Subcutaneous abdominal adipose tissue (tissue), 5 donors: ENCODE data around the gene ADAM30.

ENCODE experiments used
- H3K27ac ChIP-seq: one replicate; pipeline ENCODE4 v1.7.0; 2013; ENCODE audit warnings: low read depth, mild to moderate bottlenecking, inconsistent platforms, low read length, moderate library complexity
- H3K27me3 ChIP-seq, 5 donors: one replicate each; pipeline ENCODE4 v1.7.0; 2013; ENCODE audit warnings: low read length in 5 of 5, inconsistent platforms in 1 of 5; ENCODE audit not compliant: control insufficient read depth in 5 of 5, insufficient read depth in 4 of 5
- H3K36me3 ChIP-seq, 5 donors: one replicate each; pipeline ENCODE4 v1.7.0; 2013; ENCODE audit warnings: low read length in 5 of 5; ENCODE audit not compliant: control insufficient read depth in 5 of 5, insufficient read depth in 5 of 5
- H3K4me1 ChIP-seq, 5 donors: one replicate each; pipeline ENCODE4 v1.7.0; 2013; ENCODE audit warnings: low read length in 5 of 5, mild to moderate bottlenecking in 3 of 5, moderate library complexity in 1 of 5; ENCODE audit not compliant: control insufficient read depth in 5 of 5, insufficient read depth in 5 of 5
- H3K4me3 ChIP-seq, 5 donors: one replicate each; pipeline ENCODE4 v1.7.0; 2013; ENCODE audit warnings: low read length in 5 of 5, low read depth in 1 of 5
- H3K9ac ChIP-seq, 5 donors: one replicate each; pipeline ENCODE4 v1.7.0; 2013; ENCODE audit warnings: low read length in 5 of 5, mild to moderate bottlenecking in 4 of 5, moderate library complexity in 3 of 5
- H3K9me3 ChIP-seq, 5 donors: one replicate each; pipeline ENCODE4 v1.7.0; 2013; ENCODE audit warnings: low read length in 5 of 5; ENCODE audit not compliant: control insufficient read depth in 5 of 5
- donor health status: healthy.
- donor health status: healthy.
- donor health status: healthy.
- donor health status: healthy.
- donor health status: healthy.

ADAM30 gene

DNA sequence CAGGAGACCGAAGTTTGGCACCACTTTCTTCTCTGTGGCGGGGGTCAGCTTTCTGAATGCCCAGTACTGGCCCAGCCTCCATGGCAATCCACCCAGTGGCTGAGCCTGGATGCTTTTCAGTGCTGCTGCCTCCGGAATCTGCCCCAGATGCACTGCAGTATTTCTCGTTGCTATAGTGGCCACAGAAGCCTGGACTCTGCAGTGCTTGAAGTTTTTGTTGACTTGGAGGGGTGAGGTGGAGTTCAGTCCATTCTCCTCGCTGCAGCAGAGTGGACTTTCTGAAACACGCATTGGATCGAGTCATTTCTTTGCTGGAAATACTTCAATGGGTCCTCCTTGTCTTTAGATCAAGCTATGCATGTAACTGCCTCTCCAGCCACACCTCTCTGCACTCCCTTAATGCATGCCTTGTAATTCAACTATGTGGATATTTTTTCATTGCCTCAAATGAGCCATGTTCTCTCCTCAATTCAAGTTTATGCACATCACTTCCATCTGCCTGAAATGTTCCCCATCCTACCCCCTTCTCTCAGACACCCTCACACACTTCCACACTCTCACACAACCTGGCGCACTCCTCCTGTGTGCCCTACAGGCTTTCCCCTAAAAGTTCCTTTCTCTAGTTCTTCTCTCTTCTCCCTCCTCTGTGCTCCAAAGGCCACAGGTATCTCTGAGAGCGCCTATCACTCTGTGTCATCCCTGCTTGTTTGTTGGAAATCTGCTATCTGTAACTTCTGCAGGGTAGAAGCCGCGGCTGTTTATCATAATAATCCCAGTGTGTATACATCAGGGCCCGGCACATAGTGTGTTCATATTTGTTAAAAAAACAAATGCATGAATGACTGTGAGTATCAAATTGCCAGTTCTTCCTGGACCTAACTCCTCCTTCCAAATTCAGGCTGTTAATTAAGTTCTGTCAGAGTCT is 16.5 kb downstream of the ADAM30 start:
- H3K4me3 ChIP-seq, result no peak overlapping the region
- H3K9me3 ChIP-seq, result no peaks in the 10 kb centered on the region
- H3K36me3 ChIP-seq, result no peaks in the 10 kb centered on the region
- no peaks in the 10 kb centered on the region for H3K27me3 ChIP-seq
- H3K27ac ChIP-seq, result no peak overlapping the region
- H3K9ac ChIP-seq, result no peak overlapping the region
- H3K4me1 ChIP-seq, result peaks cover 0 to 9% (median 0%) of the 10 kb centered on the region in 5 donors

DNA sequence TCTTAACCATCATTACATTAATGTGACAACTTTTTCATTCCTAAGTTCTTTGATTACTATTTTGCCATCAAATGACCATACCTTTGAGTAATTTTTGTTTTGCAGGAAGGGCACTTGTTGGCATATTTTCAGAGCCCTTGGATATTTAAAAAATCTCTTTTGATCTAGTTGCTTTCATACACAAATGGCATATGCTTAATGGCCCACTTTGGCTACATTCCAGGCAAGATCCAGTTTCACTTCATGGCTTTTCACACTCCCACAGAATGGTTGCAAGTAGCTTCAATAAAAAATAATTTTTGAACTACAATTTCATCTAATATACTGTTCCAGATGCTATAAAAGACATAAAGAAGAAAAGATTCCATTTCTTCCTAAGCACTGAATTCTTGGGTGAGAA is 18.1 kb downstream of the ADAM30 start:
- Histone ChIP-seq H3K9me3 (no peaks in the 10 kb centered on the region), H3K9ac (no peak overlapping the region), H3K27me3 (no peaks in the 10 kb centered on the region), H3K27ac (no peak overlapping the region), H3K36me3 (no peaks in the 10 kb centered on the region), H3K4me3 (no peak overlapping the region), H3K4me1 (peaks cover 0 to 11% (median 4%) of the 10 kb centered on the region in 5 donors)

DNA sequence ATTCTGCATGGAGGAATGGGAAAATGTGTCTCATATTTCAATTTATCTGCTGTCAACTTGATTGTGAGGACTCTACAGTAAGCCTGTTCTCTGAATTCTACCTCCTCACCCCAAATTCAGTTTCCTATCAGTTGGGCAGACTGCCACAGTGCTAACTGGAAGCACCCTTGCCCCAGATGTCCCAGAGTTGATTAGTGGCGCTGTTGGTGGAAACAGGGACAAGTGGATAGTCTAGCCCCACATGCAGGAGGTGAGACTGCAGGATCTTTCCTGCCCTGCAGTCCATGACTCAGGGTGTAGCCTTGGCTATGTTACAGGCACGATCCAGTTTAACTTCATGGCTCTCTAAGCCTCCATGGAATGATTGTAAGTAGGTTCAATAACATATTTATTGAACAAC is 22.1 kb downstream of the ADAM30 start:
- no peaks in the 10 kb centered on the region for H3K36me3 ChIP-seq
- H3K9ac ChIP-seq, result no peak overlapping the region
- H3K27ac ChIP-seq, result no peak overlapping the region
- no peak overlapping the region for H3K4me3 ChIP-seq
- H3K27me3 ChIP-seq, result no peaks in the 10 kb centered on the region
- no peaks in the 10 kb centered on the region for H3K9me3 ChIP-seq
- H3K4me1 ChIP-seq, result peaks cover 0 to 13% (median 11%) of the 10 kb centered on the region in 5 donors

DNA sequence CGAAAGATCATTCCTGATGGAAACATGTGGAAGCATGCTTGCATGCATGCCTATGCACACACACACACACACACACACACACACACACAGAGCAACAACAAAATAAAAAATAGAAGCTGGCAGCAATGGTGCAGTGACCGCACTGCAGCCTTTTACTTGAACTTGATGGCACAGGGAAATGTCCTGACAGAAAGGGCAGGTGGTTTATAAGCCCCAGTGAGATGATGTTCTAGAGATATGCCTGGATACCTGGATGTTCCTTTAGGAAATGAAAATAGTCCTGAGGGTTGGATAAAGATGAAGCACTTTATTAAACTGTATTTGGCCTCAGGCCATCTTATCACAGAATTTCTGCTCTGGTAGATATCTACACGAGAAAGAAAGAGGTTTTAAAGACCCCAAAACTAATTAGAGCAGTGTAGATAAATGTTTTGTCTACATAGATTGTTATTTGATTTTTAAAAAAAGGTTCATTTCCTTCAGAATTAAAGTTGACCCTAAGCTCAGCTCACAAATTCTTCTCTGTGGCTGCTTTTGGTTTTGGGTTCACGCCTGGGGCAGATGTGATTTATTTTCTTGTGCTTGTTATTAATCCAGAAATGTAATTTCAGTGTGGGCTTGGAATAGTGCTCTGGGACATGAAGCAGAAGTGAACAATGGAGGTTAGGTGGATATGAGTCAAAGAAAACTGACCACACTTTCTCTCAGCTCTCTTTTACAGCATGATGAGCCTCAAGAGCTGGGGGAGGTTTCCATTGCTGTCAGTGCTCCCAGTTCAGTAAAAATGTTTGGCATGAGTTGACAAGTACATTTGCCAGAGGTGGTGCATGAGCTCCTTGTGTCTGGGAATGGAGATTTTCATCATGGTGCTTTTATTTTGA is 22.9 kb downstream of the ADAM30 start:
- Histone ChIP-seq H3K4me3 (no peak overlapping the region), H3K27me3 (no peaks in the 10 kb centered on the region), H3K36me3 (no peaks in the 10 kb centered on the region), H3K9ac (no peak overlapping the region), H3K27ac (no peak overlapping the region), H3K4me1 (peaks cover 0 to 13% (median 11%) of the 10 kb centered on the region in 5 donors), H3K9me3 (no peaks in the 10 kb centered on the region)

DNA sequence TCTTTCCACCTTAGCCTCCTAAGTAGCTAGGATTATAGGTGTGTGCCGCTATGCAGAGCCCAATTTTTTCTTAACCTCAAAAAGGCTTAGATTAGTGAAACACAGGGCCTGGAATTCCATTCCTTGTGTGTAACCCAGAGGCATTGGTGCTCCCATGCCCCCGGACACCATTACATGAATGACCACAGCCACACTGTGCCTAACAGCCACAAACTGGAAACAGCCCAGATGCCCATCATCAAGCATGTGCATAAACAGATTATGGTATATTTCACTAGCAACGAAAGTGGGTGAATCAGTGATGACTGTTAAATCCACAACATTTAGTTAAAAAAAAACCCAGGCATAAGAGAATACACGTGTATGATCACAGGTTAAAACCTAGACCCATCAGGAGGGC is 24.4 kb downstream of the ADAM30 start:
- Histone ChIP-seq H3K4me1 (peaks cover 0 to 13% (median 11%) of the 10 kb centered on the region in 5 donors), H3K27me3 (no peaks in the 10 kb centered on the region), H3K9ac (no peak overlapping the region), H3K36me3 (no peaks in the 10 kb centered on the region), H3K9me3 (no peaks in the 10 kb centered on the region), H3K4me3 (no peak overlapping the region), H3K27ac (no peak overlapping the region)

DNA sequence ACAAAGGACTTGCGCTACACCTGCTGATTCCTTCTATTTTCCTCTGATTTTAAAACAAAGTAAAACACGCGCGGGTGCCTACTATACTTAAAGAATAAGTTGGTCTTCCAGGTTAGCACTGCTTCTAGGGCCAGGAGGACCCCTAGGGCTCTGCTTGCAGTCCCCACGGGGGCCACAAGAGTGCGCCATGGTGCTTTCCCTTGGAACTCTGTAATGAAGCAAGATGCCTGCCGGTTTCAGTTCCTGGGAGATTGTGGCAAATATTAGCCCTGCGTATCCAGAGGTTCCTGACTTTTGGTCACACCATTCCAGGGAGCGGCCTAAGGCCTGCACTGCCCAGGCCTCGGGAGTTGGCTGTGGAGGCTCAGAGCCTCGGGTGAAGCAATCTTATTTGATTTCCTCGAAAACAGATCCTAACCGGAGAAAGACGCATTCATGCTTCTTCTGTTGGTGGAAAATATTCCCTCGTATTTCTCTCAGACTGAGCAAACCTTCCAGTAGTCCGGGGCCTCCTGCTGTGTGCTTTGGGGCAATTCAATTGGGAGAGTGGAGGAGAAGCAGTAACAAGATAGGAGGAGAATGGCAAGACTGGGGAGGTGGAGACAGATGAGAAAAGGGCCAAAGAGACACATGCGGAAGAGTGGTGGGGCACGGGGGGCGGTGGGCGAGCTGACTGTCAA is 25.3 kb downstream of the ADAM30 start:
- peak overlapping the region in 4 of 5 donors; percentile 20 to 71 (median 42) for H3K9ac ChIP-seq
- no peaks in the 10 kb centered on the region for H3K27me3 ChIP-seq
- no peaks in the 10 kb centered on the region for H3K36me3 ChIP-seq
- H3K9me3 ChIP-seq, result no peaks in the 10 kb centered on the region
- peak overlapping the region in 4 of 5 donors; percentile 45 to 59 (median 58) for H3K4me3 ChIP-seq
- H3K27ac ChIP-seq, result no peak overlapping the region
- peaks cover 0 to 13% (median 11%) of the 10 kb centered on the region in 5 donors for H3K4me1 ChIP-seq

DNA sequence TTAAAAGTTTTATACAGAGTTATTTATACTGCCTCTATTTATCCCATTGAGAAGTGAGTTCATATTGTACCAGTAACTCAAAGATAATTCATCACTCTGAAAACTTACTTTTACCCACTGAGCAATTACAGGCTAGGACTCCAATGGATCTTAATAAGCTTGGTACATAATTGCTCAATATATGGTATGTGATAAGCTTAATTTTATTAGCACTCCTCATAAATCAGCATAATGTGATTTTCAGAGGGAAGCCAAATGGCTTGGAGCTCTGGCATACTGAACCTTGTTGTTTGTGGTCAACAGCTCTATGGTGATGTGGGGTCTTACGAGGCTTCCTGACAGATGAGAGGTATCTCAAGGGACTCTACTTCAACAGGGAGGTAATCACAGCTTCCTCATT is 26.3 kb downstream of the ADAM30 start:
- H3K4me3 ChIP-seq, result no peak overlapping the region

DNA sequence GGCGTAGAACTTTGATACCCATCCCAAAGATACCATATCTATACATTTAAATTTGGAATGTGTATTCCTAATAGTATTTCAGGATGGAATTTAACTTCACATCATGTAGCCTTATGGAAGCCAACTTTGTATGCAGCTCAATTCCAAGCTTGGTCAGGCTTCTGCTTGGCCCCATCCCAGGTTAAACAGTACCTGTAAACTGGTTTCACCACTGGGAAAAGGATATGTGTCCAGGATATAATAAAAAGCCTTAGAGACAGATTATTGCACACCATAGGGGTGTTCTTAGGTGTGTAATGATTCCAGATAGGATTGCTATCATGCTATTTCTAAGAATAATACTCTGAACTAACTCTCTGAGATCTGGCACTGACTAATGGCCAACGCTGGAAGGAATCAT is 28.1 kb downstream of the ADAM30 start:
- H3K9ac ChIP-seq, result no peak overlapping the region
- no peak overlapping the region for H3K4me3 ChIP-seq
- H3K9me3 ChIP-seq, result no peaks in the 10 kb centered on the region
- peaks cover 0 to 8% (median 6%) of the 10 kb centered on the region in 5 donors for H3K4me1 ChIP-seq
- no peaks in the 10 kb centered on the region for H3K27me3 ChIP-seq
- no peak overlapping the region for H3K27ac ChIP-seq
- H3K36me3 ChIP-seq, result no peaks in the 10 kb centered on the region

More for the DNA sequence above, 26.3 kb downstream of the ADAM30 start:
- Histone ChIP-seq H3K4me1 (peaks cover 0 to 13% (median 11%) of the 10 kb centered on the region in 5 donors), H3K27ac (no peak overlapping the region), H3K36me3 (no peaks in the 10 kb centered on the region), H3K27me3 (no peaks in the 10 kb centered on the region), H3K9me3 (no peaks in the 10 kb centered on the region), H3K9ac (no peak overlapping the region)

DNA sequence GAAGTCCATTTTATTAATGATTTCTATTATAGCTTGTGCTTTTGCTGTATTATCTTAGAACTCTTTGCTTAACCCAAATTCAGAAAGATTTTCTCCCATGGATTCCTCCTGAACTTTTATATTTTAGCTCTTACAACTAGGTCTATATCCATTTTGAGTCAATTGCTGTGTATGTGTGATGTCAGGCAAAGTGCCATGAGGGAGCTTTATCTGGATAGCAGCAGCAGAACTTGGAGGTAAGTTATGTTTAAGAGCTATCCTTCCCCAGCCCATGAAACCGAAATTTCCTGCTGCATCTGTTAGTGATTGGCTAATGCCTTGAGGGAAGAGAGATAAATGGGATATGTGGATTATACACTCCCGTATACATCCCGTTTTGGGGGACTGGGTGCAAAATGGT is 29.9 kb downstream of the ADAM30 start:
- no peak overlapping the region for H3K4me3 ChIP-seq
- H3K9ac ChIP-seq, result peak overlapping the region in 1 of 5 donors; percentile 40
- H3K9me3 ChIP-seq, result no peaks in the 10 kb centered on the region

More for the DNA sequence above, 29.9 kb downstream of the ADAM30 start:
- no peak overlapping the region for H3K27ac ChIP-seq
- H3K27me3 ChIP-seq, result no peaks in the 10 kb centered on the region
- H3K4me1 ChIP-seq, result peaks cover 0 to 6% (median 5%) of the 10 kb centered on the region in 5 donors
- H3K36me3 ChIP-seq, result no peaks in the 10 kb centered on the region
